D721Med (cell line): Measurements from ENCODE around the gene IVD.

ENCODE experiments used
- DNase-seq: peaks from one replicate; pipeline ENCODE4 v3.0.0; 2011; ENCODE audit warnings: low spot score; ENCODE audit not compliant: insufficient read length
- FAIRE-seq: peaks from 2 replicates; lab custom pipeline; 2011; peaks lifted over from hg19 to GRCh38; lab: Jason Lieb, UNC
- CTCF ChIP-seq: IDR thresholded peaks from 2 replicates; pipeline ENCODE4 v1.5.1; 2012; ENCODE audit warnings: mild to moderate bottlenecking, control low read depth; ENCODE audit not compliant: insufficient read depth; ENCODE audit errors: missing control alignments

Gene IVD

GRCh38 chr15:40461958-40462357 is 56.4 kb downstream of the IVD start:
- DNase-seq = no peak
- no peak for FAIRE-seq
- no peak for TF ChIP-seq CTCF

GRCh38 chr15:40463279-40463678 is 57.7 kb downstream of the IVD start:
- no peak for TF ChIP-seq CTCF
- no peak for DNase-seq
- no peak for FAIRE-seq

GRCh38 chr15:40463886-40464545 is 58.4 kb downstream of the IVD start:
- no peak for FAIRE-seq
- DNase-seq = no peak
- no peak for TF ChIP-seq CTCF

DNA sequence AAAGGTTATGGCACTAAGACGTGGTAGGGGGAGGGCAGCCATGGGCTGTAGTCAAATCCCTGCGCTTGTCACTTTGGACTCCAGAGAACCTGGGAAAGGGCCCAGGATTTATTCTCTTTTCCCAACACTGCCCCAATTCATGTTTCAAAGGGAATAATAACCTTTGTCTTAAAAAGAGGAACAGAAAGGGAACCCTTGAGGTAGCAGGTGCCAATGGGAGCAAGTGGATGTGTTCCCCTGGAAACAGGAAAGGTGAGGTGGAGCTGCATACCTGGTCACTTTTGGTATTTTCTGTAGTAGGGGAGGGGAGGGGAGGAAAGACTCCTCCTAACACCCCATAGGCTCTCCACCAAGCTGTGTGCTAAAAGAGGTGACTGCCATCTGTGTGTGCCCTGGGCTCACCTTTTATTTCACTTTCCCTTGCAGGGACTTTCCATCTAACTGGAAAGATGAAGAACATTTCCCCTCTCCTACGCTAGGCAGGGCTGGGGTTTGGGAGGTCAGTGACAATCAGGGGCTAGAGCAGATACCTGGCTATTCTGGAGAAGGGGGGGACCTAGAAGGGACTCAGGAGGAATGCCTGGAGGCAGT is 59.1 kb downstream of the IVD start:
- FAIRE-seq (no peak), DNase-seq (no peak)
- TF ChIP-seq CTCF = no peak

- no peak for FAIRE-seq
- no peak for TF ChIP-seq CTCF
- DNase-seq = no peak
Measured at GRCh38 chr15:40465939-40466338, 60.3 kb downstream of the IVD start.

- no peak for FAIRE-seq
- DNase-seq = no peak
- TF ChIP-seq CTCF = no peak
Measured at GRCh38 chr15:40466426-40467260, 61.0 kb downstream of the IVD start.
